Measurements from ENCODE around the gene FBXO33. TPM values are rescaled to one million over a fixed set of nuclear protein-coding genes. Genes with fewer than 3 reads are reported as not detected.

FBXO33 gene
- total and polyA plus RNA-seq, 9 donors, result 5.4 to 22.2 (median 9.0) TPM

DNA sequence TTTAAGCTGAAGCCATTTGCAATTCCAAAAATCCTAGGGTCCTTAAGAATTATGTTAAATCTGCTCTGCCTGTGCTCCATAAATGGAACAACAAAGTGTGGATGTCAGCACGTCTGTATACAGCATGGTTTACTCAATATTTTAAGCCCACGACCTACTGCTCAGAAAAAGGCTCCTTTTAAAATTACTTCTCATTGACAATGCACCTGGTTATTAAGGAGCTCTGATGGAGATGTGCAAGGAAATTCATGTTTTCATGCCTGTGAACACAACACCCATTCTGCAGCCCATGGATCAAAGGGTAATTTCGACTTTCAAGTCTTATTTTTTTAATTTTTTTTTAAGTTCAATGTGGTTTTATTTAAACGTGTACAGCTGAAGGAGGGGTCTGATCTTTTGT lies 48.1 kb downstream of the FBXO33 start:
- Histone ChIP-seq H3K4me3 (no peak overlapping the region), H3K27ac (no peak overlapping the region), H3K36me3 (no peaks in the 10 kb centered on the region), H3K9me3 (no peaks in the 10 kb centered on the region), H3K4me1 (ENCODE audit: insufficient read depth) (no peaks in the 10 kb centered on the region), H3K27me3 (no peaks in the 10 kb centered on the region)
- TF ChIP-seq, protein P1, sequence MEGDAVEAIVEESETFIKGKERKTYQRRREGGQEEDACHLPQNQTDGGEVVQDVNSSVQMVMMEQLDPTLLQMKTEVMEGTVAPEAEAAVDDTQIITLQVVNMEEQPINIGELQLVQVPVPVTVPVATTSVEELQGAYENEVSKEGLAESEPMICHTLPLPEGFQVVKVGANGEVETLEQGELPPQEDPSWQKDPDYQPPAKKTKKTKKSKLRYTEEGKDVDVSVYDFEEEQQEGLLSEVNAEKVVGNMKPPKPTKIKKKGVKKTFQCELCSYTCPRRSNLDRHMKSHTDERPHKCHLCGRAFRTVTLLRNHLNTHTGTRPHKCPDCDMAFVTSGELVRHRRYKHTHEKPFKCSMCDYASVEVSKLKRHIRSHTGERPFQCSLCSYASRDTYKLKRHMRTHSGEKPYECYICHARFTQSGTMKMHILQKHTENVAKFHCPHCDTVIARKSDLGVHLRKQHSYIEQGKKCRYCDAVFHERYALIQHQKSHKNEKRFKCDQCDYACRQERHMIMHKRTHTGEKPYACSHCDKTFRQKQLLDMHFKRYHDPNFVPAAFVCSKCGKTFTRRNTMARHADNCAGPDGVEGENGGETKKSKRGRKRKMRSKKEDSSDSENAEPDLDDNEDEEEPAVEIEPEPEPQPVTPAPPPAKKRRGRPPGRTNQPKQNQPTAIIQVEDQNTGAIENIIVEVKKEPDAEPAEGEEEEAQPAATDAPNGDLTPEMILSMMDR (IDR thresholded peaks at IDR 0.05), result no peak
- 81 to 85% (median 82%) methylated on average over 4 of the region's 4 CpGs for WGBS, 3 donors
- no peak for DNase-seq
- intact Hi-C loops (cut with DNase I), result no loop called here

DNA sequence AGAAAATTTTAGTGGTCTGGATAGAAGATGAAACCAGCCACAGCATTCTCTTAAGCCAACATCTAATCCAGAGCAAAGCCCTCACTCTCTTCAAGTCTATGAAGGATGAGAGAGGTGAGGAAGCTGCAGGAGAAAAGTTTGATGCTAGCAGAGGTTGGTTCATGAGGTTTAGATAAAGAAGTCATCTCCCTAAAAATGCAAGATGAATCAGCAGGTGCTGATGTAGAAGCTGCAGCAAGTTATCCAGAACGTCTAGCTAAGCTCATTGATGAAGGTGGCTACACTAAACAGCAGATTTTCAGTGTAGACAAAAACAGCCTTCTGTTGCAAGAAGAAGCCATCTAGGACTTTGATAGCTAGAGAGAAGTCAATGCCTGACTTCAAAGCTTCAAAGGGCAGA lies 48.5 kb downstream of the FBXO33 start:
- Histone ChIP-seq H3K4me1 (ENCODE audit: insufficient read depth) (no peaks in the 10 kb centered on the region), H3K4me3 (no peak overlapping the region), H3K27ac (no peak overlapping the region), H3K9me3 (no peaks in the 10 kb centered on the region), H3K36me3 (no peaks in the 10 kb centered on the region), H3K27me3 (no peaks in the 10 kb centered on the region)
- intact Hi-C loops (cut with DNase I), result no loop called here
- DNase-seq, result no peak
- 79 to 88% (median 82%) methylated on average over 1 of the region's 1 CpG for WGBS, 3 donors
- TF ChIP-seq POLR2A (IDR thresholded peaks at IDR 0.05) (no peak), EP300 (IDR thresholded peaks at IDR 0.05) (no peak)
- TF ChIP-seq, protein P1 (IDR thresholded peaks at IDR 0.05), result no peak

DNA sequence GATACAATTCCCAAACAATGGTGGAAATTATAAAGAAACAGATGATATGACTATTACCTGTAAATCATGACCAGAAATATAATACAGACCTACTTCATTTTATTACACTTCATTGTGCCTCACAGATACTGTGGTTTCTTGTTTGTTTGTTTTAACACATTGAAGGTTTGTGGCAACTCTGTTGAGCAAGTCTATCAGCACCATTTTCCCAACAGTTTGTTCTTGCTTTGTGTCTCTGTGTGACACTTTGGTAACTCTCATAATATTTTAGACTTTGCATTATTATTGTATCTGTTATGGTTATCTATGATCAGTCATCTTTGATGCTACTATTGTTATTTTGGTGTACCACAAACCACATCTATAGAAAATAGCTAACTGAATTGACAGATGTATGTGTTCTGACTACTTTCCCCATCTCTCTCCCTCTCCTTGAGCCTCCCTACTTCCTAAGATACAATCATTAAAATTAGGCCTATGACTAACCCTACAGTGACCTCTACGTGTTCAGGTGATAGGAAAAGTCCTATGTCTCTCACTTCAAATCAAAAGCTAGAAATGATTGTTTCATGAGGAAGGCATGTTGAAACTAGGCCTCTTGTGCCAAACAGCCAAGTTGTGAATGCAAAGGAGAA lies 49.1 kb downstream of the FBXO33 start:
- Histone ChIP-seq H3K9me3 (no peaks in the 10 kb centered on the region), H3K4me1 (ENCODE audit: insufficient read depth) (no peaks in the 10 kb centered on the region), H3K4me3 (no peak overlapping the region), H3K27me3 (no peaks in the 10 kb centered on the region), H3K27ac (no peak overlapping the region), H3K36me3 (no peaks in the 10 kb centered on the region)
- TF ChIP-seq EP300 (IDR thresholded peaks at IDR 0.05) (no peak), POLR2A (IDR thresholded peaks at IDR 0.05) (no peak)
- TF ChIP-seq, protein P1 (IDR thresholded peaks at IDR 0.05), result no peak
- intact Hi-C loops (cut with DNase I), result no loop called here
- WGBS, 3 donors, result 87 to 94% (median 90%) methylated on average over 1 of the region's 1 CpG
- DNase-seq, result no peak

DNA sequence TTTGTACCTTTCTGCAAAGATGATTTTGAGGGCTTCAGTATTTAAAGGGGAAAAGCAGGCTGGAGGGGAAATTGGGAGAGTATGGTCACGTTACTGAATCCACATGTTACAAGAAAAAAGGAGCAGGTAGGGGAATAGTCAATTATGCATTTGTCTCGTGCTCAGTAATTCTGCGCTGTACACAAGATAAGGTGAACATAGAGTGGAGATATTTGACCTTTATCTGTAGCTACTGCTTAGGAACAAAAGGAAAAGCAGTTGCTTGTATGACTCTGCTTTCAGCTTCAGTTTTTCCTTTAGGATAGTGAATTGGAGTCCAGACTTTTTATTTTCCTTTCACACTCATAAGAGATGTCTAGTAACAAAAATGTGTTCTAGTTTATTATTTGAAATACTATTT lies 49.8 kb downstream of the FBXO33 start:
- Histone ChIP-seq H3K4me3 (no peak overlapping the region), H3K27ac (no peak overlapping the region), H3K9me3 (no peaks in the 10 kb centered on the region), H3K27me3 (no peaks in the 10 kb centered on the region), H3K4me1 (ENCODE audit: insufficient read depth) (no peaks in the 10 kb centered on the region), H3K36me3 (no peaks in the 10 kb centered on the region)
- no peak for DNase-seq
- 87 to 91% (median 89%) methylated on average over 3 of the region's 3 CpGs for WGBS, 3 donors
- TF ChIP-seq, protein P1 (IDR thresholded peaks at IDR 0.05), result no peak
- TF ChIP-seq POLR2A (IDR thresholded peaks at IDR 0.05) (no peak), EP300 (IDR thresholded peaks at IDR 0.05) (no peak)
- intact Hi-C loops (cut with DNase I), result no loop called here

All from ovary (tissue), 9 donors.